Prostate gland (tissue), 2 donors: ENCODE measurements around the gene KANK4.

Experiments
- POLR2A ChIP-seq: fragments of 450-650 bp; IDR thresholded peaks from one replicate; pipeline ENCODE4 v1.6.1; 2016; ENCODE audit warnings: antibody characterized with exemption, mild to moderate bottlenecking
- TF ChIP-seq, protein P1 (sequence below), 4 experiments: fragments of 200-600 bp in 2 of 4; fragments of 450-650 bp in 2 of 4; sonication (generic) in 2 of 4; IDR thresholded peaks; 1 replicate in 3 of 4; 2 replicates in 1 of 4; pipeline ENCODE4 v1.5.1; 2016 to 2019; ENCODE audit warnings: antibody characterized with exemption in 4 of 4, mild to moderate bottlenecking in 2 of 4, moderate library complexity in 2 of 4

DNA sequence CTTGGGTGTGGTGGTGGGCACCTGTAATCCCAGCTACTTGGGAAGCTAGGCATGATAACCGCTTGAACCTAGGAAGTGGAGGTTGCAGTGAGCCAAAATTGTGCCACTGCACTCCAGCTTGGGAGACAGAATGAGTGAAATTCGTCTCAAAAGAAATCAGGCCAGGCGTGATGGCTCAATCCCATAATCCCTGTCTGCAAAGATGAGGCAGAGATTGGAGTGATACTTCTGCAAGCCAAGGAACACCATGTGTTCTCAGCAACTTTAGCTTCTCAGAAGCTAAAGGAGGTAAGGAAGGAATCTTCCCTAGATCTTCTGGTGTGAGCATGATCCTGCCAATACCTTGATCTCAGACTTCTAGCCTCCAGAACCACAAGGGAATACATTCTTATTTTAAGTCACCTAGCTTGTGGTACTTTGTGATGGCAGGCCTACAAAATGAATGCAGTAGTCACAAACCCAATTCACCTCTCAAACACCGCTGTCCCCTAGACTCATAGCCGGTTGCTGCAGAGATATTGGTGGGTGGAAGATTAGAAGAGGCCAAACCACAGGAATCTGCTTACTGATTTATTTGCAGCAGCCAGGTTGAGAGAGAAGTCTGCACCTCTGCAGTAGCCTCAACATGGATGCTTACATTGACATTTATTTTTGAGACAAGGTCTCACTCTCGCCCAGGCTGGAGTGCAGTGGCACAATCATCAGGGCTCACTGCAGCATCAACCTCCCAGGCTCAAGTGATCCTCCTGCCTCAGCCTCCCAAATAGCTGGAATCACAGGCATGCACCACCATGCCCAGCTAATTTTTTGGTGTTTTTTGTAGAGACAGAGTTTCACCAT, 105.9 kb downstream of the KANK4 start:
- TF ChIP-seq, protein P1, sequence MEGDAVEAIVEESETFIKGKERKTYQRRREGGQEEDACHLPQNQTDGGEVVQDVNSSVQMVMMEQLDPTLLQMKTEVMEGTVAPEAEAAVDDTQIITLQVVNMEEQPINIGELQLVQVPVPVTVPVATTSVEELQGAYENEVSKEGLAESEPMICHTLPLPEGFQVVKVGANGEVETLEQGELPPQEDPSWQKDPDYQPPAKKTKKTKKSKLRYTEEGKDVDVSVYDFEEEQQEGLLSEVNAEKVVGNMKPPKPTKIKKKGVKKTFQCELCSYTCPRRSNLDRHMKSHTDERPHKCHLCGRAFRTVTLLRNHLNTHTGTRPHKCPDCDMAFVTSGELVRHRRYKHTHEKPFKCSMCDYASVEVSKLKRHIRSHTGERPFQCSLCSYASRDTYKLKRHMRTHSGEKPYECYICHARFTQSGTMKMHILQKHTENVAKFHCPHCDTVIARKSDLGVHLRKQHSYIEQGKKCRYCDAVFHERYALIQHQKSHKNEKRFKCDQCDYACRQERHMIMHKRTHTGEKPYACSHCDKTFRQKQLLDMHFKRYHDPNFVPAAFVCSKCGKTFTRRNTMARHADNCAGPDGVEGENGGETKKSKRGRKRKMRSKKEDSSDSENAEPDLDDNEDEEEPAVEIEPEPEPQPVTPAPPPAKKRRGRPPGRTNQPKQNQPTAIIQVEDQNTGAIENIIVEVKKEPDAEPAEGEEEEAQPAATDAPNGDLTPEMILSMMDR (IDR thresholded peaks at IDR 0.05): no peak
- no peak for TF ChIP-seq POLR2A
